Left ventricle myocardium inferior (tissue), 1 donor: ENCODE results near the gene PTGES2. TPM values are rescaled to one million over a fixed set of nuclear protein-coding genes. Genes with fewer than 3 reads are reported as not detected.

Experiments used
- DNase-seq: peaks from one replicate; pipeline ENCODE4 v3.0.0-alpha.2; 2020
- H3K27ac ChIP-seq: fragments of 200-600 bp; replicated peaks from 2 replicates; pipeline ENCODE4 v1.8.0; 2021
- H3K27me3 ChIP-seq: fragments of 200-600 bp; 2 replicates; pipeline ENCODE4 v1.8.0; 2021; ENCODE audit warnings: low read depth
- H3K36me3 ChIP-seq: fragments of 200-600 bp; 2 replicates; pipeline ENCODE4 v1.8.0; 2021
- H3K4me1 ChIP-seq: fragments of 200-600 bp; 2 replicates; pipeline ENCODE4 v1.8.0; 2021
- H3K4me3 ChIP-seq: fragments of 200-600 bp; 2 replicates; pipeline ENCODE4 v1.8.0; 2021; ENCODE audit warnings: mild to moderate bottlenecking, moderate library complexity
- H3K9me3 ChIP-seq: fragments of 200-600 bp; replicated peaks from 2 replicates; pipeline ENCODE4 v1.8.0; 2021
- intact Hi-C: fragments of 100-400 bp; cut with micrococcal nuclease; formaldehyde crosslinking; loops from one replicate; pipeline ENCODE4 v1.11.0; 2022
- total RNA-seq: library from RNA; stranded (reverse); fragmentation: NEBNext Ultra II Directional; extraction: Animal tissue kit (Norgen Biotek cat#: 25700); gene quantifications from one replicate; pipeline ENCODE4 v1.2.1, GENCODE V29; 2021
- TF ChIP-seq, protein P1 (sequence below): fragments of 200-600 bp; IDR thresholded peaks from 2 replicates; pipeline ENCODE4 v1.8.0; 2021; ENCODE audit warnings: antibody characterized with exemption, mild to moderate bottlenecking, borderline replicate concordance
- donor health status: DM: no; HTN: yes; CAD: no; lungs with severe emphysema.

The PTGES2 gene
- total RNA-seq, 1 donor from 2014 or later: 141 TPM

- TF ChIP-seq, protein P1, sequence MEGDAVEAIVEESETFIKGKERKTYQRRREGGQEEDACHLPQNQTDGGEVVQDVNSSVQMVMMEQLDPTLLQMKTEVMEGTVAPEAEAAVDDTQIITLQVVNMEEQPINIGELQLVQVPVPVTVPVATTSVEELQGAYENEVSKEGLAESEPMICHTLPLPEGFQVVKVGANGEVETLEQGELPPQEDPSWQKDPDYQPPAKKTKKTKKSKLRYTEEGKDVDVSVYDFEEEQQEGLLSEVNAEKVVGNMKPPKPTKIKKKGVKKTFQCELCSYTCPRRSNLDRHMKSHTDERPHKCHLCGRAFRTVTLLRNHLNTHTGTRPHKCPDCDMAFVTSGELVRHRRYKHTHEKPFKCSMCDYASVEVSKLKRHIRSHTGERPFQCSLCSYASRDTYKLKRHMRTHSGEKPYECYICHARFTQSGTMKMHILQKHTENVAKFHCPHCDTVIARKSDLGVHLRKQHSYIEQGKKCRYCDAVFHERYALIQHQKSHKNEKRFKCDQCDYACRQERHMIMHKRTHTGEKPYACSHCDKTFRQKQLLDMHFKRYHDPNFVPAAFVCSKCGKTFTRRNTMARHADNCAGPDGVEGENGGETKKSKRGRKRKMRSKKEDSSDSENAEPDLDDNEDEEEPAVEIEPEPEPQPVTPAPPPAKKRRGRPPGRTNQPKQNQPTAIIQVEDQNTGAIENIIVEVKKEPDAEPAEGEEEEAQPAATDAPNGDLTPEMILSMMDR: no peak
- H3K4me1 ChIP-seq: peaks cover 29% of the 10 kb centered on the region
- DNase-seq: peak; percentile 5
- H3K36me3 ChIP-seq: peaks cover 51% of the 10 kb centered on the region
- H3K27me3 ChIP-seq: no peaks in the 10 kb centered on the region
- H3K27ac ChIP-seq: no peak overlapping the region
- intact Hi-C loops: no loop called here
- no peak overlapping the region for H3K4me3 ChIP-seq
- H3K9me3 ChIP-seq: no peaks in the 10 kb centered on the region
Observed at GRCh38 chr9:128121466-128121810, 6.1 kb downstream of the PTGES2 start.

DNA sequence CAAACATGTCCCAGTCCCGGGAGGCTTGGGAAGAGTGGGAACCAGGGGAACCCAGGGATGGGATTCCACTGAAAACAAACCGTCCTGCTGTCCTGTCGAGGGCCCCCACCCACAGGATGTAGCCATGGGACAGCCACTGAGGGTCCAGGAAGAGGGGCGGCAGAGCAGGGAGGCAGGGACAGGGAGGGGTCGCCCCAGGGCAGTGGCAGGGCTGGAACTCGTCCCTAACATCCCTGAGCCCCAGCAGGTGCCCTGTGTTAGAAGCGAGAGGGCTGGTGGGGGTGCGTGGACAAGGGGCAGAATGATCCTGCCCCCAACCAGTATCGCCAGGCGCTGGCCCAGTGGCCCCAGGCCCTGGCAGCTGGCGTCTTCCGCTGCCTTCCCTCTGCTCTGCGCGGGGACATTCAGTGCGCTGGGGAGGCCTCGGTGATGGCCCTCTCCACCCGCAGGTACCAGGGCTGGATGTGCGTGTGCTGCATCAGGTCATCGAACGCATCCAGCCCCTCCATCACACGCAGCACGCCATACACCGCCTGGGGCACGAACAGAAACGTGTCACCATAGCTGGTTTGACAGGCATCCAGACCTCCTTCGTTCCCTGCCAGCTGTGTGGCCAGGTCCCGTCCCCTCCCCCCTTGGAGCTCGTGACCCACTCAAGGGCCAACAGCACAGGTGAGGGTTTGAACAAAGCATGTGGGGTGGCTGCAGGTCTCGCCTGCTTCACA lies 6.6 kb downstream of the PTGES2 start:
- Histone ChIP-seq H3K27ac (no peak overlapping the region), H3K27me3 (no peaks in the 10 kb centered on the region), H3K4me1 (peaks cover 24% of the 10 kb centered on the region), H3K36me3 (peaks cover 51% of the 10 kb centered on the region), H3K4me3 (no peak overlapping the region), H3K9me3 (no peaks in the 10 kb centered on the region)
- intact Hi-C loops: no loop called here
- no peak for DNase-seq
- TF ChIP-seq, protein P1: no peak

- intact Hi-C loops: no loop called here
- H3K4me1 ChIP-seq: peaks cover 17% of the 10 kb centered on the region
- H3K9me3 ChIP-seq: no peaks in the 10 kb centered on the region
- TF ChIP-seq, protein P1: no peak
- H3K36me3 ChIP-seq: peaks cover 52% of the 10 kb centered on the region
- DNase-seq: no peak
- H3K27me3 ChIP-seq: no peaks in the 10 kb centered on the region
- H3K27ac ChIP-seq: no peak overlapping the region
- no peak overlapping the region for H3K4me3 ChIP-seq
Observed at GRCh38 chr9:128120061-128120740, 7.3 kb downstream of the PTGES2 start.

DNA sequence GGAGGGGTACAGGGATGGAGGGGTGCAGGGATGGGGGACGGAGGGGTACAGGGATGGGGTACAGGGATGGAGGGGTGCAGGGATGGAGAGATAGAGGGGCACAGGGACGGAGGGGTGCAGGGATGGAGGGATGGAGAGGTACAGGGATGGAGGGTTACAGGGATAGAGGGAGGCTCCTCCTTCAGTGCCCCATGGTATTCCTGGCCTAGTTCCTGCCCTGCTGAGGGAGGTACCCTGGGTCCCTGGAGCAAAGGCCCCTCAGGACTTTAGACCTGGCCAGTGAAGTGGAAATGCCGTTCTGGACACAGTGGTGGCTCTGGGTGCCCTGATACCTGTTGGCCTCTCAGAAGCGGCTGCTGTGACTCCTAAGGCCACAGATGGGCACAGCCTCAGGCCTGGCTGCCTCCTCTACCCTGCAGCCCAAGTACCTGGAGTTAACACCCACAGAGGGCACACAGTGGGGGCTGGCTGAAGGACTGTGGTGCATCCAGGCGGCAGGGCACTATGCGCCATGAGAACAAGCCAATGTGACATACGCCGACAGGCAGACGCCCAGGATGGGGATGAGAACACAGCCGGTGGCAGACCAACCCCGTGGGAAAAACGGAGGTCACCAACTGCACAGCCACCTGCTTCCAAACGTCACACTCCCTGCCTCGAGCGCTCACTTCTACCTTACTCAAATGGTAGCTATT lies 8.4 kb downstream of the PTGES2 start:
- peaks cover 52% of the 10 kb centered on the region for H3K36me3 ChIP-seq
- intact Hi-C loops: loop anchor here (10.0 kb wide), 1 partner anchor 174 kb away; no protein-coding TSS in a partner anchor
- H3K27ac ChIP-seq: no peak overlapping the region
- TF ChIP-seq, protein P1: no peak
- H3K27me3 ChIP-seq: no peaks in the 10 kb centered on the region
- no peak overlapping the region for H3K4me3 ChIP-seq
- H3K4me1 ChIP-seq: peaks cover 11% of the 10 kb centered on the region
- DNase-seq: no peak
- H3K9me3 ChIP-seq: no peaks in the 10 kb centered on the region

GRCh38 chr9:128118472-128118857 lies 9.1 kb downstream of the PTGES2 start:
- intact Hi-C loops: loop anchor here (10.0 kb wide), 1 partner anchor 174 kb away; no protein-coding TSS in a partner anchor
- Histone ChIP-seq H3K9me3 (no peaks in the 10 kb centered on the region), H3K36me3 (peaks cover 51% of the 10 kb centered on the region), H3K4me1 (peaks cover 11% of the 10 kb centered on the region), H3K27ac (no peak overlapping the region), H3K4me3 (no peak overlapping the region), H3K27me3 (no peaks in the 10 kb centered on the region)
- TF ChIP-seq, protein P1: no peak
- DNase-seq: no peak
